PC-3 (cell line): ENCODE data around the gene KCNH1. TPM values are rescaled to one million over a fixed set of nuclear protein-coding genes. Genes with fewer than 3 reads are reported as not detected.

Experiments used
- ATAC-seq: fragments of 200-7000 bp; cut with Tn5 transposase; 2 replicates; pipeline ENCODE4 v1.9.1; 2020; ENCODE audit warnings: mild to moderate bottlenecking, moderate library complexity
- BruUV-seq: library from RNA; stranded (reverse); fragments of 400-500 nt; replicated peaks from 2 replicates; lab custom pipeline; 2021; lab: Mats Ljungman, UMichigan
- CTCF ChIA-PET: fragments of 300-600 bp; sonication (Branson Sonifier 250); formaldehyde crosslinking; loops from one replicate; lab custom pipeline; 2022; ENCODE audit warnings: antibody characterized with exemption; lab: Charles Lee
- POLR2A ChIA-PET: fragments of 300-600 bp; sonication (Branson Sonifier 250); formaldehyde crosslinking; loops from one replicate; lab custom pipeline; 2022; ENCODE audit warnings: antibody characterized with exemption; ENCODE audit not compliant: unreplicated experiment; lab: Charles Lee
- DNase-seq: peaks from one replicate; pipeline ENCODE4 v3.0.0-alpha.2; 2015
- H2AFZ ChIP-seq: fragments of 300-600 bp; sonication (generic); 2 replicates; pipeline ENCODE4 v1.6.0; 2016; ENCODE audit warnings: antibody characterized with exemption, low read length
- H3F3A ChIP-seq: fragments of 300-600 bp; sonication (generic); one replicate; pipeline ENCODE4 v1.6.0; 2017; ENCODE audit warnings: antibody characterized with exemption, low read length, control low read depth, mild to moderate bottlenecking; ENCODE audit not compliant: unreplicated experiment
- H3K27ac ChIP-seq: fragments of 300-600 bp; sonication (generic); 2 replicates; pipeline ENCODE4 v1.5.1; 2016; ENCODE audit warnings: mild to moderate bottlenecking, low read length
- H3K27me3 ChIP-seq: fragments of 300-600 bp; sonication (generic); 2 replicates; pipeline ENCODE4 v1.6.1; 2016; ENCODE audit warnings: low read length, mixed read lengths
- H3K36me3 ChIP-seq: fragments of 300-600 bp; sonication (generic); 2 replicates; pipeline ENCODE4 v1.6.1; 2016; ENCODE audit warnings: low read depth, mixed run types, low read length, mixed read lengths
- H3K4me1 ChIP-seq: fragments of 300-600 bp; sonication (generic); 2 replicates; pipeline ENCODE4 v1.5.1; 2016; ENCODE audit warnings: low read length; ENCODE audit not compliant: insufficient read depth
- H3K4me2 ChIP-seq: fragments of 300-600 bp; sonication (generic); 2 replicates; pipeline ENCODE4 v1.6.0; 2016; ENCODE audit warnings: low read length
- H3K4me3 ChIP-seq: fragments of 300-600 bp; sonication (generic); 2 replicates; pipeline ENCODE4 v1.5.1; 2016; ENCODE audit warnings: mild to moderate bottlenecking, low read length, mixed read lengths
- H3K79me2 ChIP-seq: fragments of 300-600 bp; sonication (generic); 2 replicates; pipeline ENCODE4 v1.6.1; 2017; ENCODE audit warnings: low read length, mixed read lengths
- H3K9ac ChIP-seq: fragments of 300-600 bp; sonication (generic); 2 replicates; pipeline ENCODE4 v1.6.0; 2016; ENCODE audit warnings: mild to moderate bottlenecking, low read length
- H3K9me2 ChIP-seq: fragments of 300-600 bp; sonication (generic); replicated peaks from 2 replicates; pipeline ENCODE4 v1.6.1; 2016; ENCODE audit warnings: mixed run types, low read length, mixed read lengths
- H3K9me3 ChIP-seq: fragments of 300-600 bp; sonication (generic); 2 replicates; pipeline ENCODE4 v1.6.1; 2016; ENCODE audit warnings: low read length, mixed read lengths
- H4K20me1 ChIP-seq: fragments of 300-600 bp; sonication (generic); 2 replicates; pipeline ENCODE4 v1.6.1; 2016; ENCODE audit warnings: low read length, mixed read lengths
- CTCF ChIP-seq: fragments of 300-600 bp; sonication (generic); conservative IDR thresholded peaks from 2 replicates; pipeline ENCODE4 v1.5.1; 2017; ENCODE audit warnings: antibody characterized with exemption, low read depth, mild to moderate bottlenecking, low read length
- EZH2 ChIP-seq: fragments of 300-600 bp; sonication (generic); IDR thresholded peaks from one replicate; pipeline ENCODE4 v1.6.1; 2017; ENCODE audit warnings: antibody characterized with exemption, mild to moderate bottlenecking, low read length; ENCODE audit not compliant: unreplicated experiment
- EZH2phosphoT487 ChIP-seq: fragments of 300-600 bp; sonication (generic); IDR thresholded peaks from 2 replicates; pipeline ENCODE4 v1.6.1; 2018; ENCODE audit warnings: mild to moderate bottlenecking, antibody characterized with exemption, low read length, borderline replicate concordance
- intact Hi-C: fragments of 100-400 bp; cut with micrococcal nuclease; formaldehyde crosslinking; loops from 2 replicates; pipeline ENCODE4 v1.9.0; 2023
- total RNA-seq: library from RNA; depleted of rRNA; stranded (reverse); fragments of >200 nt; gene quantifications from 2 replicates; pipeline ENCODE4 v1.2.3, GENCODE V29; 2014

Gene KCNH1
- total RNA-seq, 1 experiment from 2014 or later, result not detected

- Histone ChIP-seq H3K4me1 (no peaks in the 10 kb centered on the region), H3K4me3 (no peak overlapping the region), H3K9ac (no peak overlapping the region), H3K4me2 (no peak overlapping the region), H3K9me2 (no peaks in the 10 kb centered on the region), H3F3A (no peaks in the 10 kb centered on the region), H3K27me3 (no peaks in the 10 kb centered on the region), H3K9me3 (0 out of 2 replicates have a peak, but pooled peaks cover 4% of the 10 kb centered on the region), H2AFZ (no peak overlapping the region), H3K79me2 (no peaks in the 10 kb centered on the region), H3K36me3 (no peaks in the 10 kb centered on the region), H4K20me1 (no peaks in the 10 kb centered on the region), H3K27ac (no peak overlapping the region)
- TF ChIP-seq EZH2 (no peak), CTCF (no peak), EZH2phosphoT487 (no peak)
- BruUV-seq, result no TSS peak
- intact Hi-C loops, result no loop called here
- ATAC-seq (no peak), DNase-seq (no peak)
- CTCF ChIA-PET, result no interaction called here
- POLR2A ChIA-PET, result no interaction called here
Observed at GRCh38 chr1:210815641-210816550, 318.1 kb downstream of the KCNH1 start.

DNA sequence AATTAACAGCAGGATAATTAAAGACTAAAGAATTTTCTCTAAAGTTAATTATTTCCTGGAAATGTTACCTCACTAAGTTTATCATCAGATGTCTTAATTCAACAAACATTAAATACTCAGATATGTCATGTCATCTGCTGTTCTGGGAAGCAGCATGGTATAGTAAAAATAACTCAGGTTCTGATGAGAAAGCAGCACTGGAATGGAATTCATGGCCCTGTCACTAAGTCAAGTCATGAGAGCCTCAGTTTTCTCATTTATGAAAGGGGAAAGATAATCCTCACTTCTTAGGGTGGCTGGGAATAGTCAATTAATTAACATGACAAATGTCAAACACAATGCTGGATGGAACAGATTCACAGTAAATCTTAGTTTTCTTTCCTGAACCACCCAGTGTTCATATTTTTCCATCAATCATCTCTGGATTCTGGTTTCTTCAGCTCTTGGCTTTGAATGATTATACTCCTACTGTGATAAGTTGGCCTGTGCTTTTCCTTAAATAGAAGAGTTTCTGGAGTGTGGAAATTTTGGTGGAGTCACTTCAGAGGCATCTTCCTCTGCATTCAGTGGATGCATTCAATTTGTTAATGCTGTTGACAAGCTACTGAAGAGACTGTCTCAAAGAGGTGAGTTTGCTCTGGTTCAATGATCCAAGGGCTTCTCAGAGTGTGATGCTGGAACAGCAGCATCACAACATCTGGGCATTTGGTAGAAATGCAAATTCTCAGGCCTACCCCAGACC is 319.4 kb downstream of the KCNH1 start:
- Histone ChIP-seq H3K36me3 (no peaks in the 10 kb centered on the region), H3K9me2 (no peaks in the 10 kb centered on the region), H2AFZ (no peak overlapping the region), H3K4me2 (no peak overlapping the region), H3K4me3 (no peak overlapping the region), H3K9ac (no peak overlapping the region), H4K20me1 (no peaks in the 10 kb centered on the region), H3K79me2 (no peaks in the 10 kb centered on the region), H3K4me1 (no peaks in the 10 kb centered on the region), H3K27me3 (no peaks in the 10 kb centered on the region), H3K27ac (no peak overlapping the region), H3K9me3 (0 out of 2 replicates have a peak, but pooled peaks cover 4% of the 10 kb centered on the region), H3F3A (no peaks in the 10 kb centered on the region)
- BruUV-seq, result no TSS peak
- TF ChIP-seq EZH2phosphoT487 (no peak), EZH2 (no peak), CTCF (no peak)
- ATAC-seq (no peak), DNase-seq (no peak)
- ChIA-PET POLR2A (no interaction called here), CTCF (no interaction called here)
- intact Hi-C loops, result no loop called here
